MM.1S (cell line): ENCODE measurements around the gene CARNS1.

Experiments
- EZH2phosphoT487 ChIP-seq: fragments of 300-600 bp; sonication (generic); IDR thresholded peaks from 2 replicates; pipeline ENCODE4 v1.6.1; 2018; ENCODE audit warnings: antibody characterized with exemption, low read length
- TF ChIP-seq, protein P1 (sequence below): fragments of 300-600 bp; sonication (generic); IDR thresholded peaks from 2 replicates; pipeline ENCODE4 v1.5.1; 2016; ENCODE audit warnings: antibody characterized with exemption, low read length, mixed read lengths

- TF ChIP-seq, protein P1, sequence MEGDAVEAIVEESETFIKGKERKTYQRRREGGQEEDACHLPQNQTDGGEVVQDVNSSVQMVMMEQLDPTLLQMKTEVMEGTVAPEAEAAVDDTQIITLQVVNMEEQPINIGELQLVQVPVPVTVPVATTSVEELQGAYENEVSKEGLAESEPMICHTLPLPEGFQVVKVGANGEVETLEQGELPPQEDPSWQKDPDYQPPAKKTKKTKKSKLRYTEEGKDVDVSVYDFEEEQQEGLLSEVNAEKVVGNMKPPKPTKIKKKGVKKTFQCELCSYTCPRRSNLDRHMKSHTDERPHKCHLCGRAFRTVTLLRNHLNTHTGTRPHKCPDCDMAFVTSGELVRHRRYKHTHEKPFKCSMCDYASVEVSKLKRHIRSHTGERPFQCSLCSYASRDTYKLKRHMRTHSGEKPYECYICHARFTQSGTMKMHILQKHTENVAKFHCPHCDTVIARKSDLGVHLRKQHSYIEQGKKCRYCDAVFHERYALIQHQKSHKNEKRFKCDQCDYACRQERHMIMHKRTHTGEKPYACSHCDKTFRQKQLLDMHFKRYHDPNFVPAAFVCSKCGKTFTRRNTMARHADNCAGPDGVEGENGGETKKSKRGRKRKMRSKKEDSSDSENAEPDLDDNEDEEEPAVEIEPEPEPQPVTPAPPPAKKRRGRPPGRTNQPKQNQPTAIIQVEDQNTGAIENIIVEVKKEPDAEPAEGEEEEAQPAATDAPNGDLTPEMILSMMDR: no peak
- no peak for TF ChIP-seq EZH2phosphoT487
These were observed 42.8 kb downstream of the CARNS1 start for GRCh38 chr11:67458266-67458665.
